GM19025 (cell line): ENCODE measurements around the gene PRDM10.
"Not testable (repeated sequence)": the region's sequence is repeated elsewhere in the genome, so short reads cannot be mapped to it uniquely, and the experiment has no call there.

Experiments
- ATAC-seq: cut with Tn5 transposase; IDR thresholded peaks from one replicate; pipeline ENCODE4 v1.9.1; 2021; ENCODE audit warnings: mild to moderate bottlenecking, low read depth, moderate library complexity; ENCODE audit not compliant: unreplicated experiment

Gene PRDM10

GRCh38 chr11:129980086-129980485, 22.5 kb downstream of the PRDM10 start:
- no peak for ATAC-seq

DNA sequence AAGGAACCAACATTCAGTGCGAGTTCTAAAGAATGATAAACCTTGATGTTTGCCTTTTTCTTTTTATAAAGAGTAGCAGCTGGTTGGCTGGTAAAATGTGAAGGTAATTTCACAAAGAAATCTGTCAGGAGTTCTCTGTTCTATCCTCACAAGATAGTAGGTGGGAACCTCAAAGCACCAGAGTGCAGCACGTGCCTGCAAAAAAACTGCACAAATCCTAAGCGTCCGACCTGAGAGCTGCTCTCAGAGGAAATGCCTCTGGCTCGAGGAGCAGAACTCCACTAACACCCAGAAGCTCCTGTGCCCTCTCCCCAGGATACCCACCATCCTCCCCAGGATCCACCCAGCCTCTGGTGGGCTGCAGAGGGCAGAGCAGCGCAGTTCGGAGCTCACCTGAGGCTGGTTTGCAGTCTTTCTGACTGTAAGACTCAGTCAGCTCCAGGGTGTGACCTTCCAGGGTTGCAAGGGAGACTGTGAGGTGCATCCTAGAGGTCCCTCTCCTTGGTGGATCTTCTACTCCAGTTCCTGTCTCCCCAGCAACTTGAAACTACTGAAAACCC, 23.5 kb downstream of the PRDM10 start:
- no peak for ATAC-seq

DNA sequence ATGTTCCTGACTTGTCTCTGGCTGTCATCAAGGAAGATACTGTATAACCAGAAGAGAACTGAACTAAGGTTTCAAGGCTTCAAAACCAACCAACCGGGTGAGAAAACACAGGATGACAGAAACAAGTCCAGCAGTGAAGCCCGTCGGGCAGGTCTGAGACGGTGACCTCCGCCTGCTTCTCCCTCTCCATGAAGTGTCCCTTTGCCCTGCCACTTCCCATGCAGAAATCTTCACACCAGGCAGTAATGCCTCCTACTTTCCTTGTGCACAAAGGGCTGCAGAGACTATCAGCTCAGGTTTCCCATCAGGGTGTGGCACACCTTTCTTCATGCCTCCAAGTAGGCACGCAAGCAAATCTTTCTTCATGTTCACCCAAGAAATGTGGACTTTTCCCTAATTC, 24.2 kb downstream of the PRDM10 start:
- no peak for ATAC-seq

DNA sequence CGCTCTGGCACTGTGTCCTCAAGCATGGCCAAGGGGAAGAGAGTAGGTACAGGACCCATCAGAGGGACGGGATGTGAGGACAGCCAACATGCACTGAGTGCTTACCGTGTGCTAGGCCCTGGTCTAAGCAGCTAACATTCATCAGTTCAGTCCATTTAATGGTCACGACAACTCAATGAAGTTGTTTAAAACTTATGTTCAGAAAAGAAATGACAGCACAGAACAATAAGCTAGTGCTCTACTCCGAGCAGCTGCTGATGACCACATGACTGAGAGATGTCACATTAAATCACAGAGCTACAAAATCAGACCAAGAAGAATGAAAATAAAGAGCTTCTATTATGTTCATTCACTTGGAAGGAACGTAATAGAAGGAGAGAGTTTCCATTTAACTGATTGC, 26.3 kb downstream of the PRDM10 start:
- ATAC-seq: no peak

DNA sequence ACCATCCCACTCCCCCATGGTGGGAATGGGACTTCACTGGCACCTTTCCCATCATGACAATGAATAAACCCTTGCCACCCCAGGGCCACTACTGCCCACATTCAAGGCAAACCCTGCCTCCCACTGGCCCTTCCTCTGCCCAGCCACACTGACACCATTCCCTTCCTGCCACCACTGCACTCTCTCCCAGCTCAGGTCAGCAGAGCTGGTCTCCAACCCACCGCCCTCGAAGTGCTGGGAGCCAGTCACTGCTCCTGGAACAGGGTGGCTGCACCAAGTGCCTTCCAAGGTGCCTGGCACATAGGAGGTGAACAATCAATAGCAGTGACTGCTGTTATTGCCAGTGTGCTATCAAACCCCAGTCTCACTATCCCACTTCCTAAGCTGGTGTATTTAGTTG, 27.1 kb downstream of the PRDM10 start:
- ATAC-seq: no peak

DNA sequence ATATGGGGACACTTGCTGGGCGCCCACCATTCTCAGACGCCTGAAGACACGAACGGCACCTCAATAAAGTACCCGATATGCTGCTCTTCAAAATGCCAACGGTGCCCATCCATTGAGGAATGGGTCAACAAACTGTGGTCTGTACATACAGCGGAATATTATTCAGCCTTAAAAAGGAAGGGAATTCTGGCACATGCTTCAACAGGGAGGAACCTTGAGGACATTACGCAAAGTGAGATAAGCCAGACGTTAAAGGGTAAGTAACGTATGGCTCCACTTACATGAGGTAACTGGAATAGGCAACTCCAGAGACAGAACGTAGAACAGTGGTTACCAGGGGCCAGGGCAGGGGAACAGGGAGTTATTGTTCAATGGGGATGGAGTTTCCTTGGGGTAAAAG, 28.0 kb downstream of the PRDM10 start:
- no peak for ATAC-seq

- ATAC-seq: no peak
These were observed 28.4 kb downstream of the PRDM10 start for GRCh38 chr11:129974237-129974636.

- no peak for ATAC-seq
These were observed 28.8 kb downstream of the PRDM10 start for GRCh38 chr11:129973809-129974208.

GRCh38 chr11:129973068-129973467, 29.6 kb downstream of the PRDM10 start:
- peak; percentile 63 for ATAC-seq

DNA sequence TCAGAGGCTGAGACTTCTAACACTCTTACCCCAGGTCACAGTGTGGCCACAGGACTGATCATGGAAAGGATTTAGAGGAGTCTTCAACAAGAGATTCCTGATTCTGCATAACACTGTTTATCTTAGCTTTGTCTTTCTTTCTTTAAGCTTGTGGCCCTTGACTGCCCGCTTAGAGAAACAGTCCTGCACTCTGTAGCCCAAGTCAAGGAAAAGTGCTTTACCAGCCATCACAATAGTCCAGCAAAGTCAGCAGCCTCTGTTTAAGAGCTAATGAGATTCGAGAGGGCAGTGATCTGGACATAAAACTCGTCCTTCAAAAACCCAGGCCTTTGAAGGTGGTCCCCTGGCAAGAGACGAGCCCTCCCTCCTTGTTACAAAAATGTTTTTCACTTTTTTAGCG, 30.0 kb downstream of the PRDM10 start:
- no peak for ATAC-seq

- not testable (repeated sequence) for ATAC-seq
These were observed 30.8 kb downstream of the PRDM10 start for GRCh38 chr11:129971856-129972255.

DNA sequence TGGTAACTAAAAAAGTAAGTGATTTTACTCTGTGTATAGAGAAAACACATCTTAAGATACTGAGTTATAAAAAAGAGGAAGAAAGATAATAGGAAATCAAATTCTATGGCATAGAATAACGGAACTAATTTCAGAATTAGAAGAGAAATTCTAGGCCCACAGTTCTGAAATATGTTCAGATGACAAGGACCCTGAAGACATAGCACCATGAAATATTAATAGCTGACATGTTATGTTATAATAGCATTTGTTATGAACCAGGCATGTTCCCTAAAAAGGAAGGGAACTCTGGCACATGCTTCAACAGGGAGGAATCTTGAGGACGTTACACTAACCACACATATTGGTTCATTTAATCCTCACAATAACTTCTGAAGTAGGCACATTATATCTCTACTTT, 32.7 kb downstream of the PRDM10 start:
- no peak for ATAC-seq

DNA sequence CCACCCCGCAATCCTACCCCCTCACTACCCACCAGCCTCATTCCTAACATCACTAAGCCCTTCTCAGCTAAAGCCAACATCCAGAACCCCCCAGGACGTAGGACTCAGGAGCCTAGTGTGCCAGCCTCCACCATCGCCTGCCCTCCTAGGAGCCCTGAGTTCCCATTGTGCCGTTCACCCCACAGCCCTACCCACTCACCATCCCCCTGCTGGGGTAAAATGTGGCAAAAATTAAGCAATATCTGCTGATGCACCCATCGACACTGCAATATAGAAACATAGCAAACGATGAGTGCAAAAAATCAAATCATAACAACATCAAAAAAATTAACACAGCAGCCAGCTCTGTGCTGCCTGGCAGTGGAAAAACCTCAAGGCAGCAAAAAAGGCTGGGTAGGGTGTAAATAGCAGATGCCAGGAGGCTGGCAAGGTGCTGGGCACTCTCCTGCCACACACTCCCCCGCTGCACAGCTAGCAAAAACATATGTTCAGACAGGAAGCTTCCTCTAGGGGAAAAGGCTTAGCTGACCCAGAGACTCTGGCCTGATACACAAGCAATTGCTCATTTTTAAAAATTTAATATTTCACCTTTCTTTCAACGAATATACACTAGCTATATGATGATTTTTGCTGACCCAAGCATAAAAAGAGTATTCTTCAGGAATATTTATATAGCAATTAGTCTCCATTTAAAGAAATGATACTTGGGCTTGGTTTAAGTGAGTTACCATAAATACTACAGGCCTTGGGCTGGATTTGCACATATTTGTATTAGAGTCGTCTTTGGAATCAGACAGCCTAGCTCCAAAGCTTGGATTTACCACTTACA, 33.8 kb downstream of the PRDM10 start:
- no peak for ATAC-seq

- ATAC-seq: no peak
These were observed 34.6 kb downstream of the PRDM10 start for GRCh38 chr11:129967996-129968395.

DNA sequence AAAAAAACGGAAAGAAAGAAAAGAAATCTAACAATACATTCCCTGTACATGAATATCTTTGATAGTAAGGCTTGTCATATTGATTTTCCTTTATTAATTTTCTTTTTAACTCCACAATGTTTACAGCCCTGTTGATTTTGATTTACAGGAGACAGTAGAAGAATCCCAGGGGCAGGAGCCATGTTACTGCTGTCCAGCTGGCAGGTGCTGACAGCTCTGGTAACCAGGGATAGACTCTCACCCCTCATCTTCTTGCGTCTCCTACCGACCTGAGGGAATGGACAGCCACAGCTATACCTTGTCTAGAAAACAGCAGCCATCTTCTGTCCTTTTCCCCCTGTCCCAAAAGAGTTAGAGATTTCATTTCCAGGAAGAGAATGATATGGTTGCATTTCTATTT, 37.4 kb downstream of the PRDM10 start:
- no peak for ATAC-seq

GRCh38 chr11:129960216-129961214, 42.1 kb downstream of the PRDM10 start:
- ATAC-seq: peak; percentile 90

- no peak for ATAC-seq
These were observed 42.9 kb downstream of the PRDM10 start for GRCh38 chr11:129959687-129960086.

DNA sequence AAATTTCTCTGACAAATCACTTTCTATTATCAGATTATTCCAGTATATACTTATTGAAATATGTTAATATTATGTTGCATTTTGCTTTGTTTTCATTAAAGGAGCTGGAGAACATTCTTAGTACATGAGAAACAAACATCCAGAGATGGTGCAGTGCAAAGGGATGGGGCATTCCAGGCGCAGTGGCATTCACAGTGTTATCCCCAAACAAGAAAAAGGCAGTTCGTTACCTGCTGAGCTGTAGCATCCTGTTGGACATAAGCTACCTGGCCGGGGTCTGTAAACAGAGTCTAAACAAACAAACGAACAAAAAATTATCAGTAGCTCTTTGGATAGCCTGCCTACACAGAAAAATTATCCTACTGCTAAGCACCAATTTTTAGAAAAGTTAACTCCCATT, 47.4 kb downstream of the PRDM10 start:
- ATAC-seq: no peak

DNA sequence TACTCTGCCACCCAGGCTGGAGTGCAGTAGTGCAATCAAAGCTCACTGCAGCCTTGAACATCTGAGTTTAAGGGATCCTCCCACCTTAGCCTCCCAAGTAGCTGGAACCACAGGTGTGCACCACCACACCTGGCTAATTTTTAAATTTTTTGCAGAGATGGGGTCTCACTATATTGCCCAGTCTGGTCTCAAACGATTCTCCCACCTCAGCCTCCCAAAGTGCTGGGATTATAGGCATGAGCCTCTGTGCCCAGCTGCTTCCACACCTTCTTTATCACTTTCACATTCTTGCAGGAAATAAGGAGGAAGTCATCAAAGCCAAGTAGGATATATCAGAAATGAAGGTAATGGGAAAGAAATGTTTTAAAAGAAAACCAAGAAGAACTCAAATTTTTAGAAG, 47.9 kb downstream of the PRDM10 start:
- ATAC-seq: not testable (repeated sequence)

- no peak for ATAC-seq
These were observed 50.8 kb downstream of the PRDM10 start for GRCh38 chr11:129951866-129952262.
